ENCODE measurements around the gene LRRTM4.
"Not testable (repeated sequence)": the region's sequence is repeated elsewhere in the genome, so short reads cannot be mapped to it uniquely, and the experiment has no call there.

LRRTM4 gene

DNA sequence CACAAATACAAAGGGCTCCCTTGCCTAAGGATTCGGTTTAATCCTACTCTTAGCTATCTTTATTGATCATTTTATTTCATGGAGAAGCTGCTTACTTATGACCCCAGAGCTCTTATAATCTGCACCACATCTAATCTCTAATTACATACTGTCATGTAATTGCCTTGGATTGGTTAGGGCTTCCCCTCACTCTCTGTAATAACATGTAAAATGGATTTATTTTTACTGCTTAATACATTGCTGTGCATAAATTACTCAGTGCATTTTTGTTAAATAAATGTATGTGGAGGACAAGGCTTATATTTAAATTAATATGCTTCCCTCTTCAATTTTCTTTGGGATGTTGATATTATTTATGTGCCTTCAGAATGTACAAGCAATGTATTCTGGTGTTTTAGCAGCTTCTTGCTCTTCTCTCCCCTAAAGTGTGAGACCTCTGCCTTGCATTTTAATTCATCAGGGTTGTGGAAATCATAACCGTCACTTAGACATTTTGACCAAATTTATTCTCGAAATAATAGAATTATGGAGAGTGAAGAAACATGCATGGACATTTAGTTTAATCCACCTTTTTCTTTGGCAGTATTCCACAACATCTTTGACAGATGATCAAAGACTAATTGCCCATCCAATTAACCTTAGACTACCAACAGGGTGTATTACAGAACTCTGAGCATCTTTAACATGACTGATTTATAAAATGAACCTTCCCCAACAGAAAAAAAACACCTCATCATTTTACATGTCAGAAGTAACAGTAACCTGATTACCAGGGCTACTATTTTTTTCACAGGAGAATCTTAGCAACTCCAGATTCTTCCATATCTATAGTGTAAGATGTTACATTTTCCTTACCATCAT lies 692.6 kb downstream of the LRRTM4 start:
- DNase-seq: no peak

DNA sequence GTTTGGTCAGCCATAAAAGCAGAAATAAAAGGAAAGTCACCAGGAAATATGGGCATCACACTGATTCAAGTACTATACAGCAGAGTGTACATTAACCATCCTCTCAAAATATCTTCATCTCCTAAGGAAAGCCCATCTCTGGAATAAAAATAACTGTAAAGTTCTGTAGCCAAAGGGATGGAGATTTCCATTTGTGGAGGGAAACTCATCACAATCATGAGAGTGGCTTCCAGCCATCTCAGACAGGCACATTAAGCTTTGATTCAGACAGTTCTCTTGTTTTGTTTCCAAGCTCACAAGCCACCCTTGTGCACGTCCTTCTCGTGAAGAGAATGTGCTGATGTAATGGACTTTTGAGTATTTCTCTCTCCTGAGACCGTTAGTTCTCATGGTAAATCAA lies 695.5 kb downstream of the LRRTM4 start:
- no peak for DNase-seq

DNA sequence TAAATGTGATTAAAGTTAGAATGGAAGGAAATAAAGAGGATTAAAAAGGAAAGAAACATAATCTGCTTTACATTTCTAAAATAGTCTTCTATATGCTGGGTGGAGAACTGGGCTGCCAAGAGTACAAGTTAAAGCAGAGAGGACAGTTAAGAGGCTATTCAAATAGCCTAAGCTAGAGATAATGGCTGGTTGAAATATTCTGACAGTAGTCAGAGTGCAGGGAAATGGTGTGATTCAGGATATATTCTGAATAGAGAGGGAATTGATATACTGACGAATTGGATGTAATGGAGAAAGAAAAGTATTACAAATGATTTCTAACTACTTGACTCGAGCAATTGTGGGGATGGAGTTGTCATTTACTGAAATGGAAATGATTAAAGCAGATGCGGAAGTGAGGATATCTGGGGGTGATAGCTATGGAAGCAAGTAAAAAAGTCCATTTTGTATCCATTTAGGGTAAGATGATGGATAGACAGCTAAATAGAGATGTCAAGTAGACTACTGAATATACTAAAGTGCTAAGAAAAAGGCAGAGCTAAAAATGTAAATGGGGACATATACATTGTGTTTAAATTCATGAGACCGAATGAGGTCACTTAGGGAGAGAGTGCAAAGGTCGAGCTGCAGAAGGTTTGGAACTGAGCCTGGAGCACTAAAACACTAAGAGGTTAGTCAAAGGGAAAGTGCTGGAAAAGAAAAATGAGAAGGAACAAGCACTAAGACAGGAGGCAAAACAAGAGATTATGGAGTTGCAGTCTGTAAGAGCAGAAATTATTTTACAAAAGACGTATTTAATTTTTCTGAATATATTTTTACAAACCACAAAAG lies 696.8 kb downstream of the LRRTM4 start:
- DNase-seq: no peak

DNA sequence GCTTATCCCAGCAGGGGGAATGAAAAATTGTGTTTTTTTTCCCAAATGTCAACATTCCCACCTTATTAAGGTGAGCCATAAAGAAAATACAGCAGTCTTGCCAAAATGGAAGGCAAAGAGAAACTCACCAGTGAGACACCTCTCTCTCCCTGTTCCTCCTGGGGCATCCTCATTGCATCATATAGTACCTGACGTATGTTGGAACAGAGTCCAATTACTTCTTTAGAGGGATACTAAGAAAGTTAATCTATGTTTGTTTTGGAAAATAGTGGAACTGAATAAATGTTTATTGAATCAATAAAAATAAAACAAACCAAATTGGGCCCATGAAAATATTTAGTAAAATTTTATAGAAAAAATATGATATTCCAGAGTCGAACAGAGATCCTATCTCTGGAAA lies 700.4 kb downstream of the LRRTM4 start:
- no peak for DNase-seq

DNA sequence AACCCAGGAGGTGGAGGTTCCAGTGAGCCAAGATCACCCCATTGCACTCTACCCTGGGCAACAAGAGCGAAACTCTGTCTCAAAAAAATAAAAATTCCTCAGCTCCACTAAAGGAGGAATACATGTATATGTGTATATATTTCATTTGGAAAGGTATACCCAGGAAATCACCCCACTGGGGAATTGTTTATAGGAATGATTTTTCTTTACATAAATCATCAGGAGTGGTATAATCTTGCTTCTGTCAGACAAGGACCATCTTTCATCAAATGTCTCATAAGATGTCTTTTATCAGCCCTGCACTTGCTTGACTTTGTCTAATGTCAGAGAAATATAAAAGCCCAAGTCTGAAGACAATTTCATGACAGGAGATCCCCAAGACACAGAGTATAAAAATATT lies 709.1 kb downstream of the LRRTM4 start:
- DNase-seq: no peak

DNA sequence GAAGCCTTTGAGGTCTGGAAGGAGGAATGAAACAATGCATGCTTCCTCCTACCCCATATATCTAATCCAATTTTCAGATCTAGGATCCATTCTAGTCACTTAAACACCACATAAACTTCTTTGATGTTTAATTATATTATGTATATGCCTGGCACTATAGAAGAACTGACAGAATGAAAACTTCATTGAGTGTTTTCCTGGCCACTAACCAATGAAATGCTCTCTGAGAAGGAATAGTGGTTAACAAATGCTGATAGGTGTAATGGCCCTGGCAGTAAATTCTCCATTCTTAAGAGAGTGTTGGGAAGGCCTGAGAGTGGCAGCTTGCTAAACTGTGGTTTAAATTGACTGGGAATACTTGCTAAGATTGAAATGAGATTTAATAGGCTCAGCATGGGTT lies 710.0 kb downstream of the LRRTM4 start:
- DNase-seq: no peak

DNA sequence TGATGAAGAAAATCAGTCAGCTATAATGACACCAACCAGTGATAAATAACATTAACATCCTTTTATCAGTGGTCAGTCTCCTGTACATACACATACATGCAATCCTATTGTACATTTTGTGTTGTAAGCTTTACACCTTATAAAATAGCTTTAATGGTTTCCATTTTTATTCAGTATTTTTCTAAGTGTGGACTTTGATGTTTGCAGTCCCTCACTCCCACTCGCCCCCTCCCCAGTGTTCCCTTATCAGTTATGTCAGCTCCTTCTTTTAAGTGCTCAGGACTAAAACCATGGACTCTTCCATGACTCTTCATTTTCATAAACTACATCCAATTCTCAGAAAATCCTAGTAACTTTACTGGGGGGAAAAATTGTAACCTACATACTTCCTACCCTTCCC lies 713.0 kb downstream of the LRRTM4 start:
- DNase-seq: no peak

DNA sequence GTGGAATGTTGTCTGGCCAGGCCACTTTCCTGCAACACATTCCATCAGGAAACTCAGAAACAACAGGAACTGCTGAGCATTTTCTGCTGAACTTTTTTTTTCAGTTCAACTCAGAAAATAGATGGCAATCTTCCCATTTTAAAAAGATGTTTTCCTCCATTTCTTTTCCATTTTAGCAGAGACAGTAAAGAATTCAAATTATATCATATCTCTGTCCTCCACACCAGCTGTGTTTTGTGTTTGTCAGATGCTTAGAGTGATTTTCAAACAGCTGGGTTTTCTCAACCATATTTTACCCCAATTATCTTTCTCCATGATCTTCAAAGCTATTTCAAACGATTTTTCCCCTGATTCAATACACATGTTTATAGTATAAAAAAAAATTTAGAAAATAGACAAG lies 713.4 kb downstream of the LRRTM4 start:
- no peak for DNase-seq

DNA sequence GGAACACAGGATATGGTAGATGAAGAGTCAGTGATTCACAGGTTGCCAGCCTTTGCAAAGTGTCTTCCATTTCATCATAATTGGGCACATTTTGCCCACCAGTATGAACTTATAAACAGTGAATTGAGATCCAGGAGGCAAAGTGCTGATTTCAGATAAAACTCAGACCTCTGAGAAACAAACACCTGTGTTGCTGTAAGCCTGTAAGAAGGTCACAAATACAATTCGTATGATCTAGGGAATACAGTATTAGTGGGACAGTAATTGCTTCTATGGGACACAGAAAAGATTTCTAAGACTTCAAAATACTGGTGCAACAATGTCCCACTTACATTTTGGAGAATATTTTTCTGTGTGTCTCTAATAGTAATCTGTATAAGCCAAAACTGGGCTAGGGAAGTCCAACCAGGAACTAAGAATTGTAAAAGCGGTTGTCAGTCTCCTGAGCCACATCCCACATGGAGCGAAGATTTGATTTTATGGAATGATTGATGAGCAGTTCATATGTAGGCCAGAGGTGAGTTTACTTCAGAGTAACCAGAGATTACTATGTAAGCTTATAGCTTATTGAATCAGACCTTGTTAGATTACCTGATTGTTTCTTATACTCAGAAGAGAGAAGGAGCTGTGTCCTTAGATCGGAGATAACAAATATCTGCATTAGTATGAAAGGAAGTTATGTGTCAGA lies 728.4 kb downstream of the LRRTM4 start:
- DNase-seq: no peak

DNA sequence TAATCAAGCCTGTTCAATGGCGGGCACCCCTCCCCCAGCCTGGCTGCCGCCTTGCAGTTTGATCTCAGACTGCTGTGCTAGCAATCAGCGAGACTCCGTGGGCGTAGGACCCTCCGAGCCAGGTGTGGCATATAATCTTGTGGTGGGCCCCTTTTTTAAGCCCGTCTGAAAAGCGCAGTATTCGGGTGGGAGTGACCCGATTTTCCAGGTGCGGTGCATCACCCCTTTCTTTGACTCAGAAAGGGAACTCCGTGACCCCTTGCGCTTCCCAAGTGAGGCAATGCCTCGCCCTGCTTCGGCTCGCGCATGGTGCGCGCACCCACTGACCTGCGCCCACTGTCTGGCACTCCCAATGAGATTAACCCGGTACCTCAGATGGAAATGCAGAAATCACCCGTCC lies 740.9 kb downstream of the LRRTM4 start:
- DNase-seq: not testable (repeated sequence)

DNA sequence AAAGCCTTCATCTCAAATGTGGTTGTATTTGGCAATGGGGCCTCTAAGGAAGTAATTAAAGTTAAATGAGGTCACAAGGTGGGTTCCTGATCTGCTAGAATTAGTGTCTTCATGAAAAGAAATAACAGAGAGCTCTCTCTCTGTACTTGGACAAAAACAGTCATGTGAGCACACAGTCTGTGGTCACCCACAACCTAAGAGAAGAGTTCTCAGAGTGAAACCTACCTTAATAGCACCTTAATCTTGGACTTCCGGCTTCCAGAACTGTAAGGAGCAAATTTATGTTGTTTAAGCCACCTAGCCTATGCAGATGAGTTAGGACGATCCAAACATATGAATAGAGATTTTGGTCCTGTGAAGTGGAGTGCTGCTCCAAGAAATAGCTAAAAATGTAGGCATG lies 758.9 kb downstream of the LRRTM4 start:
- DNase-seq: no peak

DNA sequence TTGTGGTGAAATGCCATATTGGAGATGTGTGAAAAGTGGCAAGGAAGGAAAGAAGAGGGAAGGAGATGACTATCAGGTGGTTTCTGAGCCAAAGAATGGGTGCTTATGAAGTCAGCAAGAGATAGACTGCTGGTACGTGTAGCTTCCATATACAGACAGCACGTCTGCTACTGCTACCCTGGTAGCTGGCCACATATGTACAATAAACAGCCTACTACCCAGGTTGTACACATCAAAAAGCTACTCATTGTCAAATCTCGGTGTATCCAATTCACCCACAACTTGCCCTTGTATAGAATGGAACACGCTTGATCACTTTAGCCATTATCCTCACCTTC lies 761.8 kb downstream of the LRRTM4 start:
- DNase-seq: no peak

DNA sequence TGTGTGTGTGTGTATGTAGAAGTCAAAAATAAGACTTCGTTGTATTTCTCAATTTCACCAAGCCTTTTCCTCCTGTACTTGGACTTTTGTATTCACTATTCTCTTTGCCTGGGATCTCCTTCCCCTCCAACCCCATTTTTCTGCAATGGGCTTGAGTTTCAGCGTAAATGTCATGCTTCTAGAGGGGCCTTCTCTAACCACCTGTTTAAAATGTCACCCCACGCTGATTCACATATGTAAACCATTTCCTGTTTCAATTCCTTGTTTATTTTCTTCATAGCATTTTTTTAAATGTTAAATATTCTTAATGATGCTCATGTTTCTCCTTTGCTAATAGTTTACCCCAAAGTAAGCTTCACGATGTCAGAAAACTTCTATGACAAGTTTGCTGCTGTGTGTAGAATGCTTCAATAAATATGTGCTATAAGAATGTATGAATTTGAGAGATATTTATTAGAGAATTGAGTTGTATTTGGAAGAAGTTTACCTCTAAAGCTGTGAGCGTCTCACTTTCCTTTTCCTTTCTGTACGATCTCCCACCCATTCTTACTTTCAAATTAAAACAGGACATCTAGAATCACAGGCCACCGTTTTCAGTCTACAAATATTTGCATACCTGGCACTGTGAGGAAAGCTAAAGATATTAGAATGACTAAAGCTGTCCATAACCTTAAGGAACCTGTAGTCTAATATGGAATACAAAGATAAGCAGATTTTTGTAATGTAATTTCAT lies 762.4 kb downstream of the LRRTM4 start:
- DNase-seq: no peak

DNA sequence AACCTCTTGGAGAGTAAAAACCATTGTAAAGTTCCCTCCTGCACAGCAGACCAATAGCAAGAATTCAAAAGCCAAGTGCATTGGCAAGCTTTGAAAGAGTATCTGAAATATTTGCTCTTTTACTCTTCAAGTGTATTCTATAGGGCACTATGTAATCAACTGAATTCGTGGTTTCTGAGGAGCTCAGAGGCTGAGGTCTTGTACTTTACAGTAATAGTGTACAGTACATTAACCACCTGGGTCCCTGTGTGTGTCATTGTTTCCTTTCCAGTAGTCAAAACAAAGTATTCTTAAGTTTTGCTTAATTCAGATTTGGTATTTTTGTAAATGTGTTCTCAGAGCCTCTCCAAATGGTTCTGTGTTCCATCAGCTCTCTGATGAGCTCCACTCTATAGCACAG lies 769.7 kb downstream of the LRRTM4 start:
- DNase-seq: no peak

DNA sequence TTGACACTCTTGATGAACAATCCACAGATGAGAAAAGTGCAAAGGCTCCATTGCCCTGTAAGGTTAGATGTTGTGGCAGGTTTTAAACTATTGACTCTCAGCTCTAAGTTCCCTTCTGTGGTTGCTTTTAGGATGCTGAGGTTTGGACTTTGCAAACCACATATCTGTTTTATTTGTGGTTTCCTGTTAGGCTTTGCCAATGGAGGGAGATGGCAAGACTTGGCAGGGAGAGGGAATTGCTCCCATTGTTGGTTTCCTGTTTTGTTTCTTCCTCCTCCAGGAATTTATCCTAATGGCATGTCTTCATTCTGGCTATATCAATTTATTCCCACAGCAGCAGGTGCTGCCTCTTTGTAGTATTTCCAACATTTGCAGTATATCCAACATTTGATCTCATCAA lies 772.3 kb downstream of the LRRTM4 start:
- DNase-seq: no peak

DNA sequence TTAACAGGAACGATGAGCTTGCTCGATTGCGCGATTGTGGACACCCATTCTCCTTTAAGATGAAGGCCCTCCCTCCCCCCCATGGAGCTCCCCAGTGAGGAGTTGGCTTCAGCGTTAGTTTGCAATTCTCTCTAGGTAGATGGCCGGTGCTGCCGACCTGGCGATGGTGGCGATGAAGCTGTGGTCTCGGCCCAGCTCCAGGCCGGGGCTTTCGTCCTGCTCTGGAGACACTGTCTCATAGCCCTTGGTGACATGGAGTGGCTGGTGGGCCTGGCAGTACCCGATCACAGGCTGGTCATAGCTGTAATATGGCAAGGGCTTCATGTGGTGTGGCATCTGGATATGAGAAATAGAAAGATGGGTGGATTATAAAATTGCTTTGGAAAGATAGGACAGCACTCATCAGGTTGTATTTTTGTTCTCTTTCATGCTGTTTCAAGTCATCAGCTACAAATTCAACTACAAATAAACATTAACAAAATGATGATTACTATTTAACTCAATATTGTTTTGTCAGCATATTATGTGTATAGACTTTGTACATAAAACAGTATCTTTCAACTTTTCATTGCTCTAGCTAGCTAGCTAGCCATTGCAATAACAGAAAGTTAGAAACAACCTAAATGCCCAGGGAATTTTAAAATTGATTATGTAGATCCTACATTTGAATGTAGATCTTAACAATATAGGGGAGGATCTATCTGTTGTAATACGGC lies 773.4 kb downstream of the LRRTM4 start:
- no peak for DNase-seq

DNA sequence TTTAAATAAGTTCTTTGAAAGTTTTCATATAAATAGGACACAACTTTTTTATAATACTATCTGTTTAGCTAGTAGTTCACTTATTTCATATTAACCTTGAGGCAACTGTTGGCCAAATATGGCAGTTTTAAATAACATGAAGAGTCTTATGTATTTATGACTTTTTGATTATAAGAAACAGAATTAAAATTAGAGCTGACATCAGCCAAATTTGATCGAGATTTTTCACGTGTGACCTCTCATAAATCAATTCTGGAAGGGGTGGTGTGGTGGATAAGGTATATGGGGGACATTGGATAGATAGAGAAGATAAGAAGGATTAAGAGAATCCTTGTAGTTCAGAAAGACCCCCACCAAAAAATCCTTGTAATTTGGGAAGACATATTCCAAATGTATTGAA lies 776.6 kb downstream of the LRRTM4 start:
- DNase-seq: no peak

DNA sequence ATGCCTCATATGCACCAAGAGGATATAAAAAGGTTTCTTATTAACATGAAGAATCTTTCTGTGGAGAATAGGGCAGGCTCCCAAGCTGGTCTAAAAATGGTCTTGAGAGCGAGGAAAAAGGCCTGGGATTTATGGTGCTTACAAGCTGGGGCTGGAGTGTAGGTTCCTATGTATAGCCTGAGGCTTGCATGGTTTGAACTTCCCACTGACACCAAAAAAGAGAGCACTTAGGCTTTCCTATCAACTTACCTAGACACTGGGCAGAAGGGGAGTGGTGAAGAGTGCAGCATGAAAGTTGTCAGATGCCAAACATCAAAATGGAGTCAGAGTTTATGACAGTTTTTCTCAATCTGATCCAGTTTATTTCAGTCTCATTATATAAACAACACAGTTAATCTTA lies 784.6 kb downstream of the LRRTM4 start:
- DNase-seq: no peak

DNA sequence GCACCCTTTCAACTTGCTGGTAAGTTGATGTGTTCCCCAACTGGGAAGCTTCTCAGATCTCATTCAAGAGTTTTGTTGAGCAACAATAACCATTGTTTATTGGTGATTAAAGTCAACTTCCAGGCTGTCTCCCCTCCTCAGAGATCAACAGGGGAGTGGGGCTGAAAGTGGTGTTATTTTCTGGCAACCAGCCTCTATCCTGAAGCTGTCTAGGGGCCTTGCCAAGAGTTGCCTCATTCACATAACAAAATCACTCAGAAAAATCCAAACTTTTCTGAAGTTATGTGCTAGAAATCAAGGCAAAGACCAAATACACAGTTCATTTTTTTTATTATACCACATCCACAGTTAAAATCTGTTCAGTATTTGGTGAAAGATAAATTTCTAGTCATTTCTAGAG lies 788.4 kb downstream of the LRRTM4 start:
- no peak for DNase-seq

DNA sequence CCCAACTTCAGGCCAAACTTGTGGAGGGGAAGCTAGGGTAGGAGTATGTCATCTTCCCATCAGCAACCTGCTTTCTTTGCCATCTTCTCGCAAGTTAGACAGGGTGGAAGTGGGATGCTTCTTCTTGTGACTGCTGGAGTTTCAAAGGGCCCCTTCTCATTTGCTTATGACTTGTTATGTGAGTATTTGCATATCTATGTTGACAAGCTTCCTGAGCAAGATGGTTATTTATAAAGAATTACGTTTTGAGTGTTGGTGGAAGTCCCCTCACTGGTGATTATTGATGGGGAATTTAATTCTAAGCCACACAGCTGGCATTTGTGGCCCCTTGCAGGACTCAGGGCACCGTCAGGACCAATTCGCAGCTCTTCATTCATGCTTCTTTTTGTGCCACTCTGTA lies 791.0 kb downstream of the LRRTM4 start:
- no peak for DNase-seq

DNA sequence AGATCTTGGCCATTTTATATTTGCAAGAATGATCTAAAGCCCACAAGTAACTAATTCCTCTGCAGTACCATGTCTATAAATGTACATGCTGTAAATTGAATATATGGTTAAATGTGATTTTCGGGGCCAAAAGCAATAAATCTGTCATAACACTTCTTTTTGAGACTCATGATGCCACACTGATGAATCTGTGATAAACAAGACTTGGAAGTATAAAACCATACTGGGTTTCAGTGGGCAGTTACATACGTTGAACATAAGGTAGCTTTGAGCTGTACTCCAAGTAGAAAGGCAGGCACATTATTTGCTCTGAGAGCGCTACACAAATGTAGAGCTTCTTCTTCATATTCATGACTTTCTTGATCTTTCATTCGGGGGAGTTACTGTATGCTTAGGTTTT lies 792.2 kb downstream of the LRRTM4 start:
- DNase-seq: no peak

DNA sequence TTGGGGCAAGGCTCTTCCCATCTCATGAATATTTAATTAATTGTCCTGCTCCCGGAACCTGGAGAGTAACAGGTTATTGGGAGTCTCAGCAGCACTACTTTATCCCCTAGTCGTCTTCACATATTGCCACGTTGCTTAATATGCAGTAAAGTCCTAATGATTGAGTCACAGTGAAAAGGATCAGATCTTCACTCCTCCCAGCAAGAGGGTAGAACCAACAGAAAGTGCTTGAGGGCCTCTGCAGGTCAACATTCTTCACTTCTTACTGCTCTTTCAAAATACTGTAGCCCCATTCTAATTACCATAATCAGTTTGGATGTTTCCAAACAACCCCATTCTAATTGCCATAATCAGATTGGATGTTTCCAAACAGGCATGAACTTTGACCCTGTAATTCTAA lies 801.0 kb downstream of the LRRTM4 start:
- DNase-seq: no peak

All from femur (tissue), 1 donor.